Activated naive CD4-positive, alpha-beta T cell treated with anti-CD3 and anti-CD28 coated beads, Interleukin-2, amount 10 ng/mL, durations not matched to agents 7 days and 5 days (primary cell): ENCODE results near the gene ABHD4.
"Not testable (repeated sequence)": the region's sequence is repeated elsewhere in the genome, so short reads cannot be mapped to it uniquely, and the experiment has no call there.

ENCODE experiments used
- CTCF ChIA-PET: fragments of 350-600 bp; sonication (Branson Sonifier 250); formaldehyde crosslinking; loops from one replicate; lab custom pipeline; 2021; ENCODE audit warnings: antibody characterized with exemption; lab: Charles Lee
- DNase-seq: peaks from one replicate; pipeline ENCODE4 v3.0.0-alpha.2; 2020
- H3K27ac Mint-ChIP-seq: one replicate; pipeline ENCODE4 v1.8.0; 2021; ENCODE audit warnings: mild to moderate bottlenecking, moderate library complexity, mixed read lengths
- H3K27me3 Mint-ChIP-seq: one replicate; pipeline ENCODE4 v1.8.0; 2021; ENCODE audit warnings: mild to moderate bottlenecking, mixed read lengths
- H3K36me3 Mint-ChIP-seq: one replicate; pipeline ENCODE4 v1.8.0; 2021; ENCODE audit warnings: mixed read lengths
- H3K4me1 Mint-ChIP-seq: one replicate; pipeline ENCODE4 v1.8.0; 2021; ENCODE audit warnings: mixed read lengths
- H3K4me3 Mint-ChIP-seq: one replicate; pipeline ENCODE4 v1.8.0; 2021; ENCODE audit warnings: mild to moderate bottlenecking, moderate library complexity, mixed read lengths
- H3K9me3 Mint-ChIP-seq: one replicate; pipeline ENCODE4 v1.8.0; 2021; ENCODE audit warnings: mixed read lengths

ABHD4 gene

DNA sequence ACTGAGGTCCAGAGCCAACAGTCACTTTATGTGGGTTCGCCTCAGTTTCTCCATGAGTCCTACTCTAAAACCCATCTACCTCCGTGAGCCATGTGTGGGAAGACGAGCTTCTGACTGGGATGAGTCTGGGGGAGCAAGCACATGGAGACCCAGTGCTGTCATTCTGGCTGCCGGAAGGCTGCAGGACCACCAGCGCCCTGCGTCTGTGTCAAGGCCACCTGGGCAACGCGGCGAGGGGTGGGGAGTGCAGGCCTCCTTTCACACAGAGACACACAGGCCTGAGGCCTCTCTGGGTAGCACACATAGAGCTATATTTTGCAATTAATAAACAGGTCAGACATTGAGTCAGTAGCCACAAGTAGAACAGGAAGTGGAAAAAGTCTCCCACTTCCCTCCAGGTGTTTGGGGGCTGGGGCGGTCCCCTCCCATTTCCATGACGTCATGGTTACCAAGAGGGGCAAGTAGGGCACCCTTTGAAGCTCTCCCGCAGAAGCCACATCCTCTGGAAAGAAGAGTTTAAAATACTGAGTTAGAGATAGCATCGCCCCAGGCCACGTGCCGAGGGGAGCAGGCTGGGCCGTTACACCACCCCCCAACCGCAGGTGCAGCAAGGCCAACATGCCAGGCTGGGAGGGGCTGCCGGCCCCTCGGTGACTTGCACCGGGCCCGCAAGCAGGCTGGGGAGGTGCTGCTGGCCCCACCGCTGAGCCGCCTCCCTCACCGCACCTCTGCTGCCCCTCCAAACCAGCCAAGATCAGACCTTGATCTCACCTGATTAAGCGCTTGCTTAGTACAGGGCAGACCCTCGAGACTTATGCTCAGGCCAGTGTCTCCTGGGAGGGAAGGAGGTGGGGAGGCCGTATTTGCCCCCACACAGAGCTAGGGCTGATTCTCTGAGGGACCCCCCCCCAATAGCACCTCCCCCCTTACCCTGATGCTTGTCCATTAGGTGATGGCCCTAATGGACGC, 41.8 kb upstream of the ABHD4 start:
- H3K27ac Mint-ChIP-seq, result peak overlapping the region; percentile 97
- peaks cover 49% of the 10 kb centered on the region for H3K36me3 Mint-ChIP-seq
- H3K9me3 Mint-ChIP-seq, result no peaks in the 10 kb centered on the region
- peaks cover 93% of the 10 kb centered on the region for H3K4me1 Mint-ChIP-seq
- CTCF ChIA-PET, result interaction anchor here (0.7 to 3.5 kb wide), 38 partner anchors 8 to 805 kb away, joined by 3 to 139 read pairs (median 4); no protein-coding TSS in a partner anchor
- DNase-seq, result peak; percentile 100
- H3K4me3 Mint-ChIP-seq, result peak overlapping the region; percentile 80
- H3K27me3 Mint-ChIP-seq, result peaks cover 8% of the 10 kb centered on the region

DNA sequence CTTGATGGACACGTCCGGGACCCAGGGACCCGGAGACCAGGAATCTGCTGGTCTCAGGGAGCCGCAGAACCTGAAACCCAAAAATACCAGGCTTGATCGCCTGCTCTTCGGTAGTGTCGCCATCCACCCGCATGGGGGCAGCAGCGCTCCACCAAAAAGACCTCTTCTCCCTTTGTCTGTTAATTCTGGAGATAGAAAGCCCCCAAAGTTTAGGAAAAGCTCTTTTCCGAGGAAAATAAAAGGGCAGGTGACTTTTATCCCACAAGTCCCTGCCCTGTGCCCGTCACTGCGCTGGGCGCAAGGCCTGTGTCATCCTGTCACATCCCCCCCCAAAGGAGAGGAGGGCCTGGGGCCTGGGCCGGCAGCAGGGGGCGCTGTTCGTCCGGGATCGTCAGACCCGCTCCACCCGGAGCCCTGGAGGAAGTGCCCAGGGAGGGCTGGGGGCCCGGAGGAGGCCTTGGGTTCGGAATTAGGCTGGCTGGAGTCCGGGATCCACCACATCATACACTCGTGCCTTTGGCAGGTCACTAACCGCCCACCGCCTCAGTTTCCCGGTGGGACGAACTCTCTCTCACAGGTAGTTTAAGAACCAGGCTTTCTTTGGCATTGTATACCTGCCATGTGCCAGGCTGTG, 41.0 kb upstream of the ABHD4 start:
- peaks cover 8% of the 10 kb centered on the region for H3K27me3 Mint-ChIP-seq
- peaks cover 92% of the 10 kb centered on the region for H3K4me1 Mint-ChIP-seq
- no peaks in the 10 kb centered on the region for H3K9me3 Mint-ChIP-seq
- CTCF ChIA-PET, result interaction anchor here (0.7 to 3.5 kb wide), 31 partner anchors 7 to 806 kb away, joined by 3 to 139 read pairs (median 4); no protein-coding TSS in a partner anchor
- peak overlapping the region; percentile 80 for H3K4me3 Mint-ChIP-seq
- peak overlapping the region; percentile 97 for H3K27ac Mint-ChIP-seq
- peak; percentile 93 for DNase-seq
- peaks cover 41% of the 10 kb centered on the region for H3K36me3 Mint-ChIP-seq

GRCh38 chr14:22557846-22558220, 40.3 kb upstream of the ABHD4 start:
- Mint-ChIP-seq H3K9me3 (no peaks in the 10 kb centered on the region), H3K4me3 (peak overlapping the region; percentile 80), H3K4me1 (peaks cover 92% of the 10 kb centered on the region), H3K27me3 (peaks cover 8% of the 10 kb centered on the region), H3K27ac (peak overlapping the region; percentile 97), H3K36me3 (peaks cover 36% of the 10 kb centered on the region)
- DNase-seq, result no peak
- CTCF ChIA-PET, result interaction anchor here (0.7 to 1.3 kb wide), 9 partner anchors 10 to 645 kb away, joined by 3 to 54 read pairs (median 6); no protein-coding TSS in a partner anchor

GRCh38 chr14:22558221-22558913, 39.7 kb upstream of the ABHD4 start:
- peak overlapping the region; percentile 80 for H3K4me3 Mint-ChIP-seq
- peak overlapping the region; percentile 97 for H3K27ac Mint-ChIP-seq
- peaks cover 91% of the 10 kb centered on the region for H3K4me1 Mint-ChIP-seq
- CTCF ChIA-PET, result interaction anchor here (0.7 to 1.3 kb wide), 10 partner anchors 9 to 713 kb away, joined by 3 to 54 read pairs (median 4); no protein-coding TSS in a partner anchor
- H3K27me3 Mint-ChIP-seq, result peaks cover 8% of the 10 kb centered on the region
- DNase-seq, result peak; percentile 69
- H3K9me3 Mint-ChIP-seq, result no peaks in the 10 kb centered on the region
- peaks cover 35% of the 10 kb centered on the region for H3K36me3 Mint-ChIP-seq

GRCh38 chr14:22559041-22559440, 39.1 kb upstream of the ABHD4 start:
- Mint-ChIP-seq H3K36me3 (peaks cover 34% of the 10 kb centered on the region), H3K4me1 (peaks cover 92% of the 10 kb centered on the region), H3K27ac (peak overlapping the region; percentile 97), H3K9me3 (no peaks in the 10 kb centered on the region), H3K4me3 (peak overlapping the region; percentile 80), H3K27me3 (peaks cover 4% of the 10 kb centered on the region)
- DNase-seq, result no peak
- CTCF ChIA-PET, result interaction anchor here (0.6 to 3.5 kb wide), 5 partner anchors 8 to 94 kb away, joined by 3 to 113 read pairs (median 12); no protein-coding TSS in a partner anchor

GRCh38 chr14:22560662-22561365, 37.3 kb upstream of the ABHD4 start:
- DNase-seq, result peak; percentile 41
- peak overlapping the region; percentile 70 for H3K4me3 Mint-ChIP-seq

DNA sequence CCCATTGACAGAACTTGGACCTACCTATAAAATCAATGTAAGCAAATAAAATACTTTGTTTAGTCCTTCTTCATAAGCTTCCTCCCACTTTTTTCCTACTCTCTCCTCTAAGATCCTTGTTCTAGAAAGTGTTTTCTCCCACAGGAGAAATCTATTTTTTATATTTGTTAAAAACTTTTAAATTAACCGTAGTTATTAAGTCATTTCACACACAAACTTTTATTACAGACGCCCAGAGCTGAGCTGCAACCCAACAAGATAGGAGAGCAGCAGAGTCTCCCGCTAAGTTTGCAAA, 36.8 kb upstream of the ABHD4 start:
- H3K4me1 Mint-ChIP-seq, result peaks cover 94% of the 10 kb centered on the region
- H3K4me3 Mint-ChIP-seq, result peak overlapping the region; percentile 70
- peaks cover 2% of the 10 kb centered on the region for H3K27me3 Mint-ChIP-seq
- CTCF ChIA-PET, result interaction anchor here (1.1 to 3.5 kb wide), 9 partner anchors 10 to 720 kb away, joined by 3 to 113 read pairs (median 4); no protein-coding TSS in a partner anchor
- peak overlapping the region; percentile 97 for H3K27ac Mint-ChIP-seq
- H3K36me3 Mint-ChIP-seq, result peaks cover 43% of the 10 kb centered on the region
- no peak for DNase-seq
- no peaks in the 10 kb centered on the region for H3K9me3 Mint-ChIP-seq

More at GRCh38 chr14:22560662-22561365, 37.3 kb upstream of the ABHD4 start:
- H3K4me1 Mint-ChIP-seq, result peaks cover 94% of the 10 kb centered on the region
- peak overlapping the region; percentile 97 for H3K27ac Mint-ChIP-seq
- H3K9me3 Mint-ChIP-seq, result no peaks in the 10 kb centered on the region
- peaks cover 42% of the 10 kb centered on the region for H3K36me3 Mint-ChIP-seq
- H3K27me3 Mint-ChIP-seq, result peaks cover 4% of the 10 kb centered on the region
- CTCF ChIA-PET, result interaction anchor here (0.8 to 3.5 kb wide), 21 partner anchors 10 to 849 kb away, joined by 3 to 113 read pairs (median 4); partner anchors contain the start of gene DAD1

DNA sequence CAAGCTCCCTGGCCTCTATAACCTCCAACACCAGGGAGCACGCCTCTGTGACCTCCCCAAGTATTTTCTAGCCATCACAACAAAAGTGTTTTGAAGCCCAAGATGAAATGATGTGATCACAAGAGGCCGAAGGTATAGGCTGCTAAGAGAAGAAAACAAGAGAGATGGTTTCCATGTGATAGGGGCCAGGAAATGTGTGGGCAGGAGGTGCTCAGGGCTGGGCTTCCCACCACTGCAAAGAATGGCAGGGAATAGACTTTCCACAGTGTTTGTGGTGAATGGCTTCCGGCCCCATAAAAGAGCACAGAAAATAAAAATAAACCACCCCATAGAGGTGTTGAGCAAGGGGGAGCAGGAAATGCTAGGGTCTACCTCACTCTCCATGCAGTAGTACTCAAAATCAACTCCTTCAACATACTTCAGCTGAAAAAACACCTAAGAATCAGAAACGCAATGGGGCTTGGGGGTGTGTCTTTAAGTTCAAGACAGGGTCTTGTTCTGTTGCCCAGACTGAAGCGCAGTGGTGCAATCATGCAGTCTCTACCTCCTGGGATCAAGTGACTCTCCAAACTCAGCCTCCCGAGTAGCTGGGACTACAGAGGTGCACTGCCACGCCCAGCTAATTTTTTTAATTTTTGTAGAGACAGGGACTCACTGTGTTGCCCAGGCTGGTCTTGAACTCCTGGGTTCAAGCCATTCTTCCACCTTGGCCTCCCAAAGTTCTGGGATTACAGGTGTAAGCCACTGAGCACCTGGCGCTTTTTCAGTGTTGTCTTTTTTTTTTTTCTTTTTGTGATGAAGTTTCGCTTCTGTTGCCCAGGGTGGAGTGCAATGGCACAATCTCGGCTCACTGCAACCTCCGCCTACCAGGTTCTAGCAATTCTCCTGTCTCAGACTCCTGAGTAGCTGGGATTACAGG, 36.2 kb upstream of the ABHD4 start:
- Mint-ChIP-seq H3K4me1 (peaks cover 97% of the 10 kb centered on the region), H3K36me3 (peaks cover 46% of the 10 kb centered on the region), H3K27me3 (no peaks in the 10 kb centered on the region), H3K9me3 (no peaks in the 10 kb centered on the region), H3K27ac (peak overlapping the region; percentile 97), H3K4me3 (peak overlapping the region; percentile 59)
- DNase-seq, result peak; percentile 89
- CTCF ChIA-PET, result interaction anchor here (0.7 to 3.5 kb wide), 12 partner anchors 9 to 720 kb away, joined by 3 to 113 read pairs (median 4); no protein-coding TSS in a partner anchor

- peaks cover 97% of the 10 kb centered on the region for H3K4me1 Mint-ChIP-seq
- H3K27ac Mint-ChIP-seq, result peak overlapping the region; percentile 97
- no peaks in the 10 kb centered on the region for H3K9me3 Mint-ChIP-seq
- peaks cover 56% of the 10 kb centered on the region for H3K36me3 Mint-ChIP-seq
- DNase-seq, result peak; percentile 41
- CTCF ChIA-PET, result interaction anchor here (0.7 to 2.7 kb wide), 9 partner anchors 8 to 442 kb away, joined by 3 to 22 read pairs (median 4); partner anchors contain the start of gene DAD1
- peak overlapping the region; percentile 62 for H3K4me3 Mint-ChIP-seq
- H3K27me3 Mint-ChIP-seq, result no peaks in the 10 kb centered on the region
Measured at GRCh38 chr14:22563987-22564386, 34.1 kb upstream of the ABHD4 start.

DNA sequence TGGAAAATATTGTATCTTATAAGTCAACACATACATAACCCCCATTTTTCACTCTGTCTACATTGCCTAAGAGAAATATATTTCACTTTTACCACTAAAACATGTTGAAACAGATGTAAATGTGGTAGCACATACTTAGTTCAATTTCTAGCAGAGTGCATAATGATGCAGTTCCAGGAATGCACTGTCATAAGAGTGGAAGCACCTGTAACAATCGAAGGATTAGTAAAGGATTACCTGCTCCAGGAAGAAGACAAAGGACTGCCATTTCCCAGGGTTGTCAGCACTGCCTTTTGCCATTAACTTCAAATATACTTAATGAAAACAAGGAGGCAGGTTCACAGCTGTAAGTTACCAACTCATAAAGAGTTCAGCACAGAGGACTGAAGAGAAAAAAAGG, 33.6 kb upstream of the ABHD4 start:
- Mint-ChIP-seq H3K9me3 (no peaks in the 10 kb centered on the region), H3K36me3 (peaks cover 58% of the 10 kb centered on the region), H3K4me1 (peaks cover 97% of the 10 kb centered on the region), H3K4me3 (peak overlapping the region; percentile 62), H3K27ac (peak overlapping the region; percentile 97), H3K27me3 (no peaks in the 10 kb centered on the region)
- DNase-seq, result no peak
- CTCF ChIA-PET, result interaction anchor here (0.8 to 2.7 kb wide), 7 partner anchors 8 to 68 kb away, joined by 3 to 22 read pairs (median 4); partner anchors contain the start of gene DAD1

DNA sequence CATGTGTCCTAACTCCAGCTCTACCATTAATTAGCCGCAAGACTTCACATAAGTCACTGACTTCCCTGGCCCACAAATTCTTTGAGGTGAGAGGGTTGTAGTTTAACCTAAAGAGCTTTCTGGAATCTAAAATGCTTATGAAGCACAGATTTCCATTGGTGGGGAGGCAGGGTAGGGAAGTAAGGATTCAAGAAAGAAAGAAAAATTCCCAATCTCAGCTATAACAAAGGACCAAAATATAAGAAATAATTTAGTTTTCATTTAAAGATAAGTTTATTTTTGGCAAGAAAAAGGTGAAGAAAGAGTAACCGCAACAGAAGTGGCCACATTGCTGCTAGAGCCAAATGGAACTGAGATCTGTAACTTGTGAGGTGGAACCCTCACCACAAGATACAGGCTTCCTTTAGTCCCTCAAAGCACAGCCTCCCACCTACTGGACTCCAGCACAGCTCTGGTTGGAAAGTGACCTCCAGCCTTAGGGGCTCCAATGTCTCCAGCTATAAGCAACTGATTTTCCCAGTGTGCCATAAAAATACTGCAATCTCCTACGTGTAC, 32.6 kb upstream of the ABHD4 start:
- CTCF ChIA-PET, result interaction anchor here (0.6 to 2.7 kb wide), 5 partner anchors 9 to 651 kb away, joined by 3 to 22 read pairs (median 3); no protein-coding TSS in a partner anchor
- peak overlapping the region; percentile 97 for H3K27ac Mint-ChIP-seq
- no peaks in the 10 kb centered on the region for H3K27me3 Mint-ChIP-seq
- DNase-seq, result no peak
- H3K9me3 Mint-ChIP-seq, result no peaks in the 10 kb centered on the region
- peaks cover 89% of the 10 kb centered on the region for H3K4me1 Mint-ChIP-seq
- H3K4me3 Mint-ChIP-seq, result peak overlapping the region; percentile 62
- H3K36me3 Mint-ChIP-seq, result peaks cover 54% of the 10 kb centered on the region

DNA sequence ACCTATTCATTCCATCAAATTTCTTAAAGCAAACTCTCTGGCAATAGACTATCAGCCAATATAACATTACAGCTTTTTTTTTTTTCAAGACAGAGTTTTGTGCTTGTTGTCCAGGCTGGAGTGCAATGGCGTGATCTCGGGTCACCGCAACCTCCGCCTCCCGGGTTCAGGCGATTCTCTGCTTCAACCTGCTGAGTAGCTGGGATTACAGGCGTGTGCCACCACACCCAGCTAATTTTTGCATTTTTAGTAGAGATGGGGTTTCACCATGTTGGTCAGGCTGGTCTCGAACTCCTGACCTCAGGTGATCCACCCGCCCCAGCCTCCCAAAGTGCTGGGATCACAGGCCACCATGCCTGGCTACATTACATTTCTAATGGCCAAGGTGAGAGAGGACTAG, 31.8 kb upstream of the ABHD4 start:
- CTCF ChIA-PET, result interaction anchor here (0.7 to 7.3 kb wide), 8 partner anchors 8 to 652 kb away, joined by 3 to 139 read pairs (median 4); no protein-coding TSS in a partner anchor
- Mint-ChIP-seq H3K36me3 (peaks cover 58% of the 10 kb centered on the region), H3K4me1 (peaks cover 85% of the 10 kb centered on the region), H3K4me3 (peak overlapping the region; percentile 51), H3K27ac (peak overlapping the region; percentile 97)
- H3K27me3 Mint-ChIP-seq, DNase-seq, H3K9me3 Mint-ChIP-seq: not testable (repeated sequence)
